Activated CD8-positive, alpha-beta memory T cell treated with anti-CD3 and anti-CD28 coated beads, Interleukin-2, amount 10 ng/mL, durations not matched to agents 7 days and 5 days (primary cell): Measurements from ENCODE around the gene RECQL5. TPM values are rescaled to one million over a fixed set of nuclear protein-coding genes. Genes with fewer than 3 reads are reported as not detected.
"Not testable (repeated sequence)": the region's sequence is repeated elsewhere in the genome, so short reads cannot be mapped to it uniquely, and the experiment has no call there.

Source experiments
- ATAC-seq: fragments of 150-1000 bp; cut with Tn5 transposase; one replicate; pipeline ENCODE4 v1.10.0; 2021; ENCODE audit warnings: moderate library complexity
- CTCF ChIA-PET: fragments of 350-600 bp; sonication (Branson Sonifier 250); formaldehyde crosslinking; loops from one replicate; lab custom pipeline; 2021; ENCODE audit warnings: antibody characterized with exemption; lab: Charles Lee
- DNase-seq: peaks from one replicate; pipeline ENCODE4 v3.0.0-alpha.2; 2020
- H3K27ac Mint-ChIP-seq: one replicate; pipeline ENCODE4 v1.8.0; 2021; ENCODE audit warnings: mild to moderate bottlenecking, mixed read lengths
- H3K27me3 Mint-ChIP-seq: one replicate; pipeline ENCODE4 v1.8.0; 2021; ENCODE audit warnings: mixed read lengths
- H3K36me3 Mint-ChIP-seq: one replicate; pipeline ENCODE4 v1.8.0; 2021; ENCODE audit warnings: mild to moderate bottlenecking, mixed read lengths
- H3K4me1 Mint-ChIP-seq: one replicate; pipeline ENCODE4 v1.8.0; 2021; ENCODE audit warnings: mixed read lengths
- H3K4me3 Mint-ChIP-seq: one replicate; pipeline ENCODE4 v1.8.0; 2021; ENCODE audit warnings: mild to moderate bottlenecking, moderate library complexity, mixed read lengths
- H3K9me3 Mint-ChIP-seq: one replicate; pipeline ENCODE4 v1.8.0; 2022; ENCODE audit warnings: low read depth, mixed read lengths
- total RNA-seq, 2 experiments: library from RNA; stranded (reverse); gene quantifications; one replicate each; pipeline ENCODE4 v1.2.3, GENCODE V29; 2021

The RECQL5 gene
- total RNA-seq, 2 experiments from 2014 or later = 35.5 to 46.2 TPM

DNA sequence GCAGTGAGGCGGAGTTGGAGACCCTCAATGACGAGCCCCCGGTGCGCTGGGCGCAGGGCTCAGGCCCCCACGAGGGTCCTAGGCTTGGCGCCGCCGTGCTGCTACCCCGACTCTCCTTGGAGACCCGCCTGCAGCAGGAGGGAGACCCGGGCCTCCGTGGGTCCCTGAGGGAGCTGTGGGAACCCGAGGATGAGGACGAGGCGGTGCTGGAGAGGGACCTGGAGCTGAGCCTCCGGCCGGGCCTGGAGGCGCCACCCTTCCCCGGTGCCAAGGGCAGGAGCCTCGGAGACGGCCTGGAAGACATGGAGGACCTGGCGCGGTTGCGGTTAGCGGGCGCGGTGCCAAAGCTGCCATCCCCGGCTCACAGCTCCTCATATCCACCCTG lies 77.0 kb downstream of the RECQL5 start:
- Mint-ChIP-seq H3K27ac (no peak overlapping the region), H3K36me3 (no peaks in the 10 kb centered on the region), H3K27me3 (peaks cover 27% of the 10 kb centered on the region), H3K4me3 (no peak overlapping the region), H3K9me3 (no peaks in the 10 kb centered on the region), H3K4me1 (peaks cover 12% of the 10 kb centered on the region)
- CTCF ChIA-PET = interaction anchor here (1.2 to 6.3 kb wide), 7 partner anchors 9 to 163 kb away, joined by 3 to 47 read pairs (median 5); partner anchors contain the start of genes SMIM5 and TSEN54
- DNase-seq (no peak), ATAC-seq (no peak)

DNA sequence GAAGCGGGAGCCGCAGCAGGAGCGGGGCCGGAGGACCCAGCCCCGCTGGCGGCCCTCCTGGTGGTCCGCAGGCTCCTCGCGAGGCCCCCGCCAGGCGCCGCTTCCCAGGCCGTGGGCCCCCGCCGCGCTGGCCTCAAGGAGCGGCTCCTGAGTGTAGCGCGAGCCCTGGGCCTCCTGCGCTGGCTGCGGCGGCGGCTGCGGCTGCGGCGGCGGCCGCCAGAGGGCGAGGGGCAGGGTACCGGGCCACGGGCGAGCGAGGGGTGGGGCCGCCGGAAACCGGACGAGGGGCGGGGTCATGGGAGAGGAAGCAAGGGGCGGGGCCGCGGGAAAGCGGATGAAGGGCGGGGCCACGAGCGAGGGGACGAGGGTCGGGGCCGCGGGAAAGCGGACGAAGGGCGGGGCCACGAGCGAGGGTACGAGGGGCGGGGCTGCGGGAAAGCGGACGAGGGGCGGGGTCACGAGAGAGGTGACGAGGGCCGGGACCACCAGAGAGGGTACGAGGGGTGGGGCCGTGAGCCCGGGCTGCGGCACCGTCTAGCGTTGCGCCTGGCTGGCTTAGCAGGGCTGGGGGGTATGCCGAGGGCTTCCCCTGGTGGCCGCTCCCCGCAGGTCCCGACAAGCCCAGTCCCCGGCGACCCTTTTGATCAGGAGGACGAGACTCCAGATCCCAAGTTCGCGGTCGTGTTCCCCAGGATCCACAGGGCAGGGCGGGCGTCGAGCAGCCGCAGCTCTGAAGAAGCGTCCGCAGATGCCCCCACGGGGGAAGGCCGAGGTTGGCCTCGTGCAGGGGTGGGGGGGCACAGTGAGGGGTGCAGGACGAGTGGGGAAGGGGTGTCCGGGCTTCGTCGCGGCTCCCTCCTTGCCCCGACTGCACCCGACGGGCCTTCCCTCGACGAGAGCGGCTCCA lies 77.7 kb downstream of the RECQL5 start:
- Mint-ChIP-seq H3K27ac (peak overlapping the region; percentile 70), H3K4me3 (peak overlapping the region; percentile 71), H3K36me3 (no peaks in the 10 kb centered on the region), H3K4me1 (peaks cover 12% of the 10 kb centered on the region), H3K9me3 (no peaks in the 10 kb centered on the region), H3K27me3 (peaks cover 27% of the 10 kb centered on the region)
- peak; percentile 97 for DNase-seq
- peak; percentile 82 for ATAC-seq
- CTCF ChIA-PET = interaction anchor here (0.8 to 6.3 kb wide), 17 partner anchors 8 to 164 kb away, joined by 3 to 47 read pairs (median 4); partner anchors contain the start of genes RECQL5, SAP30BP, SMIM5 and TSEN54

DNA sequence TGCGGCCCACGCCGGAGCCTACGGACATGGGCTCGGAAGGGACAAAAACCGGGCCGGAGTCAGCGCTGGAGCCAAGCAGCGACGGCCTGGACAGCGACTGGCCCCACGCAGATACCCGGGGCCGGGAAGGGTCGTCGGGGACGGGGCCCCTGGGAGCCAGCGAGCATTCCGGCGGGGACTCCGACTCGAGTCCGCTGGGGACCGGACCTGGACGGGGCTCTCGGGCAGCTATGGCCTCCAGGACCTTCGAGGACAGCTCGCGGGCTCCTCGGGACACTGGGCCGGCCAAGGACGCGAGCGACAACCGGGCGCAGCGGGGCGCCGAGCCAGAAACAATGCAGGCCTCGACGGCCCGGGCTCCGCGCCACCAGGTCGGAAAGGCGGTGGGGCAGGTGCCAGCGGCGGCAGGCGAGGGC lies 78.3 kb downstream of the RECQL5 start:
- Mint-ChIP-seq H3K9me3 (no peaks in the 10 kb centered on the region), H3K36me3 (no peaks in the 10 kb centered on the region), H3K4me1 (peaks cover 12% of the 10 kb centered on the region), H3K27me3 (peaks cover 27% of the 10 kb centered on the region), H3K4me3 (peak overlapping the region; percentile 42), H3K27ac (no peak overlapping the region)
- DNase-seq (peak; percentile 52), ATAC-seq (peak; percentile 32)
- CTCF ChIA-PET = interaction anchor here (0.6 to 6.3 kb wide), 18 partner anchors 10 to 176 kb away, joined by 3 to 47 read pairs (median 4); partner anchors contain the start of genes RECQL5, SAP30BP, SMIM5 and TSEN54

DNA sequence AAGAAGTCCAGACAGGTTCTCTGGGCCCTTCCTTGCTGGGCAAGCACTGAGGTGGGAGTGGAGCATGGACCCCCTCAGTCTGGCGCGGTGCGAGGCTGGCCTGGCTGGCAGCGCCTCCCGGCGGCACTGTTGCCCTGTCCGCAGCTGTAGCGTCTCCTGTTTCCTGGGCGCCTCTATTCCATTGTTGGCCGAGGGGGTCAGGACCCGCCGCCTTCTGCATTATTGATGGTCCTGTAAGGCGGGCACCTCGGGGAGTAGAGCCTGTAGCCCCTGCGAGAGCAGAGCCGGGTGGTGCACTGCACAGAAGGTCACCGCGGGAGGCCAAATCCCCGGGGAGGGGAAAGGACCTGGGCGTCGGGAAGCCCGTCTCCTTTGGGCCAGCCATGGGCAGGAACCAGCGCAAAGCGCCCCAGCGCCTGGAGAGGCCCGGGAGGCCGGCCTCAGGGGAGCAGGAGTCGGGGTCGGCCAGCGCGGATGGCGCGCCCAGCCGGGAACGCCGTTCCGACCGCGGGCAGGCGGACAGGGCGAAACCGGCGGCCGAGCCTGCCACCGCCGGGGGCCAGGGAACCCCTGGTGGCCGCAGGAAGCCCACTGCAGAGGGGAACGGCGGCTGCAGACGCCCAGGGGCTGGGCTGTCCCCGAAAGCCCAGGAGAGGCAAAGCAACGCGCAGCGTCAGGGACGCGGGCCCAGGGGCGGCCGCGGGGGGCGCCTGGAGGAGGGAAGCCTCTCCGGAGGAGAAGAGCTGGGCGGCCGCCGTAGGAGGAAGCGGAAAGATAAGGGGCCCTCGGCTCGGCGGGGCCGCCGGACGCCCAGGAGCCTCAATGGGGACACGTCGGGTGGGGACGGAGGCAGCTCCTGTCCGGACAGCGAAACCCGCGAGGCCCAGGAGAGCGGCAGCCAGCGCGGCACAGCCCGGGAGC lies 79.0 kb downstream of the RECQL5 start, which contains the start of gene MYO15B:
MYO15B (plus strand) TSS at position 126 of the 921 bp plus-strand sequence; CDS start at position 384, 258 bp downstream.
- Mint-ChIP-seq H3K27ac (no peak within 1 kb of the TSS), H3K4me1 (peaks cover 13% of the 10 kb centered on the region), H3K36me3 (no peaks in the 10 kb centered on the region), H3K4me3 (peak within 1 kb of the TSS; percentile 42), H3K9me3 (no peaks in the 10 kb centered on the region), H3K27me3 (peaks cover 27% of the 10 kb centered on the region)
- ATAC-seq = peak; percentile 40
- CTCF ChIA-PET = interaction anchor here (0.6 to 6.3 kb wide), 19 partner anchors 9 to 394 kb away, joined by 3 to 47 read pairs (median 4); partner anchors contain the start of genes RECQL5, SAP30BP, SMIM5 and TSEN54
- peak; percentile 70 for DNase-seq

DNA sequence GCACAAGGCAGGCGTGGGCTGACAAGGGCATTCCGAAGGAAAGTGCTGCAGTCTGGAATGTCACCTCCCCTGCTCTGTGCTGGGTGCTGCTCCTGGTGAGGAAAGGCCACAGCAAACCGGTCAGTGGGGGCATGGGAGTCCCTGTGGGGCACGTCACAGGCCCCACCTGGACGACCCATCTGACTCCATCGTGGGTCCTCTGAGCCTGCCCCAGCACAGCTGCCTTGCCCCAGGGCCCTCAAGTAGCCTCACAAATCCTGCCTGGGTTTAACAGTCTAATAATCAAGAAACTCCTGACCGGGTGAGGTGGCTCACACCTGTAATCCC lies 82.1 kb downstream of the RECQL5 start:
- CTCF ChIA-PET = interaction anchor here (1.0 kb wide), 1 partner anchor 17 kb away, joined by 3 read pairs; no protein-coding TSS in a partner anchor
- DNase-seq (no peak), ATAC-seq (no peak)
- Mint-ChIP-seq H3K4me3 (no peak overlapping the region), H3K4me1 (peaks cover 12% of the 10 kb centered on the region), H3K27me3 (peaks cover 27% of the 10 kb centered on the region), H3K36me3 (no peaks in the 10 kb centered on the region), H3K9me3 (no peaks in the 10 kb centered on the region), H3K27ac (no peak overlapping the region)

DNA sequence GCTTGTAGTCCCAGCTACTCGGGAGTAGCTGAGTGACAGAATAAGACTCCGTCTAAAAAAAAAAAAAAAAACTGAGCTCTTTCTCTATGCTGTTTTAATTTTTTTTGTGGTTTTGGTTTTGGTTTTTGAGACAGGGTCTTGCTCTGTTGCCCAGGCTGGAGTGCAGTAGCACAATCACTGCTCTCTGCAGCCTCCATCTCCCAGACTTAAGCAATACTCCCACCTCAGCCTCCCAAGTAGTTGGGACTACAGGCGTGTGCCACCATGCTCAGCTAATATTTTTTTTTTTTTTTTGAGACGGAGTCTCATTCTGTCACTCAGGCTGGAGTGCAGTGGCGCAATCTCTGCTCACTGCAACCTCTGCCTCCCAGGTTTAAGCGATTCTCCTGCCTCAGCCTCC lies 83.8 kb downstream of the RECQL5 start:
- CTCF ChIA-PET = interaction anchor here (1.5 to 3.5 kb wide), 3 partner anchors 50 to 175 kb away, joined by 3 to 18 read pairs (median 7); partner anchors contain the start of genes SMIM5 and TSEN54
- not testable (repeated sequence) for H3K4me3 Mint-ChIP-seq, H3K27ac Mint-ChIP-seq

DNA sequence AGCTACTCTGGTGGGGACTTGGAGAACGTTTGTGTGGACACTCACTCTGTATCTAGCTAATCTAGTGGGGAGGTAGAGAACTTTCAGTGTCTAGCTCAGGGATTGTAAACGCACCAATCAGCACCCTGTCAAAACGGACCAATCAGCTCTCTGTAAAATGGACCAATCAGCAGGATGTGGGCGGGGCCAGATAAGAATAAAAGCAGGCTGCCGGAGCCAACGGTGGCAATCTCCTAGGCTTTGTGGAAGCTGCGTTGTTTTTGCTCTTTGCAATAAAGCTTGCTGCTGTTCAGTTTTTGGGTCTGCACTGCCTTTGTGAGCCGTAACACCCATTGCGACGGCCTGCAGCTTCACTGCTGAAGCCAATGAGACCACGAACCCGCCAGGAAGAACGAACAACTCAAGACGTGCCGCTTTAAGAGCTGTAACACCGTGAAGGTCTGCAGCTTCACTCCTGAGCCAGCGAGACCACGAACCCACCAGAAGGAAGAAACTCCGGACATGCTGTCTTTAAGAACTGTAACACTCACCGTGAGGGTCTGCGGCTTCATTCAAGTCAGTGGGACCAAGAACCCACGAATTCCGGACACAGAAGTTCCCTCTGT lies 85.7 kb downstream of the RECQL5 start:
- H3K27me3 Mint-ChIP-seq = peaks cover 12% of the 10 kb centered on the region
- not testable (repeated sequence) for H3K4me1 Mint-ChIP-seq, H3K36me3 Mint-ChIP-seq, H3K9me3 Mint-ChIP-seq
- CTCF ChIA-PET = interaction anchor here (1.0 to 3.5 kb wide), 7 partner anchors 9 to 172 kb away, joined by 3 to 18 read pairs (median 4); partner anchors contain the start of gene TSEN54
- peak overlapping the region; percentile 73 for H3K4me3 Mint-ChIP-seq
- H3K27ac Mint-ChIP-seq = peak overlapping the region; percentile 52
- peak; percentile 62 for ATAC-seq
- DNase-seq = peak; percentile 78

More for the DNA sequence above, 83.8 kb downstream of the RECQL5 start:
- not testable (repeated sequence) for ATAC-seq, DNase-seq, H3K9me3 Mint-ChIP-seq, H3K36me3 Mint-ChIP-seq
- H3K27me3 Mint-ChIP-seq = peaks cover 27% of the 10 kb centered on the region
- peaks cover 12% of the 10 kb centered on the region for H3K4me1 Mint-ChIP-seq

Other genes with a start within 250 kb of the RECQL5 start
- gene TMEM94, start 210.5 kb downstream of the RECQL5 start, total RNA-seq = 100 to 1,000 TPM in 1 of 2 experiments, 10 to 100 TPM in 1; 83.7 to 106 TPM
- 1 to 10 TPM; 2.3 to 4.5 TPM for gene CASKIN2, start 151.6 kb downstream of the RECQL5 start, total RNA-seq
- gene TSEN54, start 150.6 kb downstream of the RECQL5 start, total RNA-seq = 10 to 100 TPM; 92.0 to 97.7 TPM
- gene LLGL2, start 141.5 kb downstream of the RECQL5 start, total RNA-seq = 10 to 100 TPM; 15.7 to 30.5 TPM
- gene MYO15B, start 79.4 kb downstream of the RECQL5 start, total RNA-seq = 10 to 100 TPM; 12.4 to 25.6 TPM
- gene SMIM5, start 33.7 kb downstream of the RECQL5 start, total RNA-seq = under 1 TPM in 1 of 2 experiments, not detected in 1; 0.15 TPM
- 100 to 1,000 TPM in 1 of 2 experiments, 10 to 100 TPM in 1; 100.0 to 106 TPM for gene SAP30BP, start 184 bp upstream of the RECQL5 start, total RNA-seq
- 1 to 10 TPM; 1.0 to 1.1 TPM for gene ITGB4, start 54.3 kb upstream of the RECQL5 start, total RNA-seq
- gene GALK1, start 98.0 kb upstream of the RECQL5 start, total RNA-seq = 10 to 100 TPM; 46.1 to 53.7 TPM
- 10 to 100 TPM; 32.8 to 33.1 TPM for gene UNK, start 117.7 kb upstream of the RECQL5 start, total RNA-seq
- gene UNC13D, start 177.2 kb upstream of the RECQL5 start, total RNA-seq = 100 to 1,000 TPM; 212 to 218 TPM
- 10 to 100 TPM; 71.3 to 79.1 TPM for gene WBP2, start 188.2 kb upstream of the RECQL5 start, total RNA-seq
- 10 to 100 TPM; 13.4 to 24.3 TPM for gene TRIM47, start 211.4 kb upstream of the RECQL5 start, total RNA-seq
- 10 to 100 TPM; 33.3 to 33.6 TPM for gene TRIM65, start 229.8 kb upstream of the RECQL5 start, total RNA-seq
- gene MRPL38, start 237.7 kb upstream of the RECQL5 start, total RNA-seq = 100 to 1,000 TPM; 115 to 139 TPM